HG03139 (cell line): ENCODE measurements around the gene DSC3.

Experiments used
- ATAC-seq: cut with Tn5 transposase; IDR thresholded peaks from one replicate; pipeline ENCODE4 v1.9.1; 2021; ENCODE audit not compliant: unreplicated experiment

DSC3 gene

DNA sequence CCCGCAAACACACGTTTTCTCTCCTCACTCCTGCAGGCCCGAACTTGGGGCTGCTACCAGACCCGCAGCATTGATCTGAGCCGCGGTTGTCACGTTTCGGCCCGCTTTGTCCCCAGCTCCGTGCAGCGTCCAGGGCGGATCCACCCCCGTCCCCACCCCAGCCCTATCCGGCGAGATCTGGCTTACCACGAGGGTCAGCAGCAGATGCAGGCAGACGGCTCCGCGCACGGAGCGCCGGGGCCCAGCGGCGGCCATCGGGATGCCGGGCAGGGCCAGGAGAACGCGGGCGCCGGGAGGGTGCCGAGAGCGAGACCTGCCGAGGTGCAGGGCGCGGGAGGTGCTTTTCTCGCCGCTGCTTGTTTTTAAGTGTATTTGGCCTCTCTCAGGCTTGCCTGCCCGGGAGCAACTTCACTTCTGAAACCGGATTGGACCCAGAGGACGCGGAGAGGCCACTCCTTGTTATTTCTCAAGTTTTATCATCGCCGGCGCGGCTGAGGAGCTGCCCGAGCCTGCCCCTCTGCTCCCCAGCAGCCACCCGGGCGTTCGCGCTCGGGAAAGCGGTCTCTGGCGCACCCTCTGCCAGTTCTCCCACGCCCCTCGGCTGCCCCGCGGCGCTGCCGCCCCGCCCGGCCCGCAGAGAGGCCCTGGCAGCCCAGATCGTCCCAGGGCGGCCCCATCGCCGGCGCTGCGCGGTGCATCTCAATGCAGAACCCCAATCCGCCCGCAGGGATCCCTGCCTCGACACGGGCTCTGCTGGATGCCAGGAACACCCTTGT lies at the start of gene DSC3:
Gene DSC3, minus strand, starts transcription at position 337 of the 776 bp plus-strand sequence. Its CDS starts 82 bp downstream, at position 255.
- ATAC-seq: no peak

DNA sequence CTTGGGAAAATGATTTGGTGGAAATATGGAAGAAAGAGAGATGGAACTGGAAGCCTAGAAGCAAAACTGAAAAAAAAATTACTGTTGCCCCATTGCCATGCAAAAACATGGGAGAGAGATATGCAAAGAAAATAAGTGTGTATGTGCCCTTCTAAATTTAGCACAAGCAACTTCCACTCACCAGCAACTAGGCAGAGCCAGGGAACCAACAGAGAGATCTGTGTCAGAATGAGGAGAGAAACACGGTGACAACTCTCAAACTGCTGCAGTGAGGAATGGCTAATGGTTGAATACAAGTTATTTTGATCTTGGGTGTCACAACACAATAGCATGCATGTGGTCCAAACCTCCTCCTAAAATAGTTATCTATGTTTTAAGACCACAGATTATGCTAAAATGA lies 48.8 kb upstream of the DSC3 start:
- no peak for ATAC-seq

DNA sequence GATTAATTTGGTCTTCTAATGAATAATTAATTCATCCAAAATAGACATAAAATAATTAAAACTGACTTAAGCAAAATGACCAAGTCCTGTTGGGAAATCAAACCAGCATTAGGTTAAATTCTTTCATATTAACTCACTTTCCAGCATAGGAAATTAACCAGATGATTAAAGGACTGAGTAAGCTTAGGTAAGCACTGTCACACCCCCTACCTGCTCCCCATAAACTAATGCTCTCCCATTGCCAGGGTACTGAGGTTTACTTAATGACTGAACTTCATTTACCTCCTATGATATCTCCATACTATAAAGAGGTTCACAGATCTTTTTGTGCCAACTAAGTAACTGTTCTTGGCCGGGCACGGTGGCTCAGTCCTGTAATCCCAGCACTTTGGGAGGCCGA lies 46.0 kb upstream of the DSC3 start:
- ATAC-seq: no peak

DNA sequence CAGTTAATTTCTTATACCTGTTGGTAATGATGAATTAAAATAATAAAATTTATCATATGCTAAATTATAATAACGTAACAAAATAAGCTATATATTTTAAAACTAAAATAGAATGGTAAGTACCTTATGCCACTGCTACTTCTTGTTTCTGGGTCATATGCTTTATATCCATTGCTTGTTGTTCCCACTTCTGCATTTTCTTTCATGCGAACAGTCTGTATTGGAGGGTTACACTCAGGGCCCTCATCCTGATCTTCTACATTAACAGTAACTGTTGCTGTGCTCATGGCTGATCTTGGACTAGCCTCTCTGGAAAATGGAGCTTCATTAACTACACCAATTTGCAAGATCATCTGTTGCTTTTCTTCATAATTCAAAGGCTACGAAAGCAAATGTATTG lies 37.4 kb upstream of the DSC3 start:
- ATAC-seq: no peak

DNA sequence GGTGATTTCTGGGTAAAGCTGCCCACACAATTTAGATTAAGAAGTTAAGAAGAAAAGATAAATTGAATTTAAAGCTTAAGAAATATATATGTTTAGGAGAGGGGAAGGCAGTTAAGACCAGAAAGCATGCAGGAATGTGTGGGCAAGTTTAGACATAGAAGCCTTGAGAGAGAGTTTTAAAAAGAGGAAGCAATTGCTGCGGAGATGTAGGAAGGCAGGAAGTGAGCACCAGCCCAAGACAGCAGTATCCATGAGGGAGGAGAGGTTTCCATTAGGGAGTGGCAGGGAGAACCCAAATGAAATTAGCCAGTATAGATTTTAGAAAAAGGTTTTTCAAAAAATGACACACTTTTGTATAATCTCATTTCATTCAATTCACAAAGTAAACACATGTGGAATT lies 35.3 kb upstream of the DSC3 start:
- no peak for ATAC-seq

DNA sequence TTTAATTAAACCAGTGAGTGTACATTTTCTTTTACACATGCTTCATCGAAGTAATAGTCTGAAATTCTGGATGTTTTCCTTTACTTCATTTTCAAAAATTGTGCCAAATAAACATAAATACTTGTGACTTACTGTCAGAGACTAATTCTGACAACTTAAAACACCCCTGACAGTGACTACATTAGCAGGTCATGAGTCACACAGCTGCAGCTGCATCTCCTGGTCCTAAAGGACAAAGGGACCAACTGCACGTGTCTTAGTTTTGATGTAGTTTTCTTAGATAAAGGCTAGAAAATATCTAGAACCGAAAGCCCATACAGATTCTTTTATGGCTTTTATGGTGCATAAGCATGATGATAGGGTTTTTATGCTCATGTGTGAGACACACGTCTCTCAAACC lies 29.6 kb upstream of the DSC3 start:
- no peak for ATAC-seq

DNA sequence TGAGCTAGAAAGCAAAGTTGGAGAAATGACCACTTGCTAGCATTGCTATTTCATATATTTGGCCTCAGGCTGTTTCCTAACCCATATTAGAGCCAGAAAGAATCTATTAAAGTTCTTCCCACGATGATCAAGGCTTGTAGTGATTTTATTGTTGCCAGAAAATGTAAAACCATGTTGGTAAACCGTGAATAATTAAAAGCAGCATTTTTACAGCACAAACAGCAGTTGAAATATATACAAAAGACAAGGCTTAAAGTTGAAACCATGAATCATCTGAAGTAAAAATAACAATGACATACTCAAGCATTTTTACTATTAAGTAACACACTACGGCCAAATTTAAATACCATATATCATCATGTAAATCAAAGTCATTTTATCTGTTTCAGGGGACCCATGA lies 27.7 kb upstream of the DSC3 start:
- ATAC-seq: no peak

DNA sequence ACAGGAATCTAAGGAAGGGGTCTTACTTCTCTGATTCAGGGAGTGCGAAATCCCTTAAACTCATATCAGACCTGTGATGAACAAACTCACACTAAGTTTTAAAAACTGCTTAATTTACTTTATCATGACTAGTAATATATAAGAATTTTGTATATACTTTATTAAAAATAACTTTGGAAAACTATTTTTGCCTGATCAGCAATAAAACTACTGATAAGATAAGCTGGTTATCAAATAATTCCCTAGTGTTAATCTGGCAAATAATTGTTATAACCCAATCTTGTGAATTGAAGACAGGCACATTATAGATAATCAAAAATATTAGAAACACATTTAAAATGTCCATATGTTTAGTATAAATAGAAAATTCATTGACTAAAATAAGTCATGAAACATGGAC lies 23.7 kb upstream of the DSC3 start:
- ATAC-seq: no peak

DNA sequence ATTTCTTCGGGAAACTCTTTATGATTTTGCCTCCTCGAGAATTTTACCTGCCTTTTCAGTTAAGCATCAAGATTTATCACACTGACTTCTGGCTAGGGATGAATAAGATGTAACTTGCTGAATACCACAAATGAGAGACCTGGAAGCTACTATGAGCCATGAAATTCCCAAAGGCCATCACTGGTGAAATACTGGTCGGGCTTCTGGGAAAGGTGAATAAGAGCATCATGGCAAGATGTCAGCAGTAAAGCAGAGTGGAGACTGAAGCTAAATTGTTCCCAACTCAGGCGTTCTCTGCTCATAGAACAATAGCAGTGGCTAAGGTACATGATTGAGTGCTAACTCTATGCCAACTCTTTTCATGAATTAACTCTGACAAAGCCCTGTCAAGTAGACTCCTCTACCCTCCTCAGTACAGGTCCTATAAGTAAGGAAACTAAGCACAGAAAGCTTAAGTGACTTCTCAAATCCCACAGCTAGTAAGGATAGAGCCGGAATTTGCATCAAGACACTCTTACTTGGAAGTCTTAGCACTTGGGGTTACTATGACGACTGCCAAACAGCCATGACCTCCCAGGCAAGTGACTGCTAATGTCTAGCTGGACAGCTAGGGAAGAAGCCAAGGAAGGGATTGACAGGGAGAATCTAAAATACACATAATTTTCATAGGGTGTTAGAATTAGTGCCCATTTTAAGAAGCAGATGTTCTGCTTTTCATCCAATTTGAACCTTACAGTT lies 22.7 kb upstream of the DSC3 start:
- no peak for ATAC-seq

DNA sequence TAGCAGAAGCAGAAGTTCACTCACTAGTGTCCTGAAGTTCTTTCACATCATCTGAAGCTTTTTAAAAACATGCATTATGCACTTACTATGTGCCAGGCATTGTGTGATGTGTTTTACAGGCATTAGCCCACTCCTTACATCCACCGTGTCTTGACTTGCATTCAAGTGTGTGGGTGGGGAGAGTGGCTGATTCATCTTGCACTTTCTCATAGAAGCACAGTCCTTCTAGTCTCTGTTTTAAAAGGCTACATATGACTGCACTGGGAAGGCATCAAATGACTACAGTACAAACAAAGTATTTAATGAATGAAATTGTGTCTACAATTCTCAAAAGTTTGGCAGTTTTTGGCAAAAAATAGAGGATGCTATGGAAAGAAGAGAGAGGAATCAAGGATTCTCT lies 21.6 kb upstream of the DSC3 start:
- ATAC-seq: no peak

DNA sequence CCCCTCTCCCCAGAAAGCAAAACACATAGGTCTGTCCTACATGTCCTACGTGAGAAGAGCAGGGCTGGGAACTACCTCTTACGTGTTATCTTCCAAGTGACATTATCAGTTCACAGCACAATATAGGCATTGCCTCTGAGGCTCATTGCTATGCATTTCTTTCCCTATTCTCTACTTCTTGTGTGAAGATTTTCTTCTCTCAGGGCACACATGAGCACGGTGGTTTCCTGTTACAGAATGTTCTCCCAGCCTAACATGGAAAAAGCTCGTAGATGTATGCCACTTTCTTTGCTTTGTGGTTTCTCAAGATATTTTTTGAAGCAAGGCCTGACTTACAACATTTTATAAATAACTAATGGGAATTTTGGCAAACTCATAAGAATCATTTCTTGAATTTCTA lies 19.4 kb upstream of the DSC3 start:
- ATAC-seq: no peak

DNA sequence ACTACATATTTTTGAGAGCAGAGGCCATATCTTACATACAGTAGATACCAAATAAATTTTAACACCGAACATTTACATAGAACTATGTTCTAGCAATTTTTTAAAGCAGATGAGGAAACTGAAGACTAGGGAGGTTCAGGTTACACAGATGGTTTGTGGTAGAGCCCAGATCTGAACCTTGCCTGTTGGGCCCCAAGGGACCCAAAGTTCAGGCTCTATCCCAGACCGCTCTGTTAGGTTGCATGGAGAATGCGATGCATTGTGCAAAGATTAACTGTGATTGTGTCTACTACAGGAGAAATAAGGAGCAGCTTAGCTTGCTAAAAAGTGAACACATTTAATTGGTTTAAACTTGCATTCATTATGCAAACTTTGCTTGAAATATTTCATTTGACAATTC lies 16.4 kb upstream of the DSC3 start:
- no peak for ATAC-seq

DNA sequence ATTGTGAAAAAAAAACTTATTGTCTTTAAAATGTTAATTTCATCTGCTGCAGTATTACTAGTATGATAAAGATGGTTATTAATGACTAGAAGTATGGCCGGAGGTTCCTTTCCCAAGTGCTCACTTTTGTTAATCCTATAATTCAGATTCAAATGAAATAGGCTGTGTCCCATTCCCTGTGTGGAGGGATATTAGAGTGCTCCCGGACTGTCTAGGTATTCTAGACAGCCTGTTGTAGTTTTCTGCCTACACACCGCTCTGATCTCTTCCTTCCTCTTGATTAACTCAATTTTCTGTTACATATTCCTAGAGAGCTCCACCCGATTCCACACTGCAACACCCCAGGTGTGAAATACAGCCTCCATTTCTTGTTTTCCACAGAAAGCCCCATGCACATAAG lies 15.4 kb upstream of the DSC3 start:
- ATAC-seq: no peak

DNA sequence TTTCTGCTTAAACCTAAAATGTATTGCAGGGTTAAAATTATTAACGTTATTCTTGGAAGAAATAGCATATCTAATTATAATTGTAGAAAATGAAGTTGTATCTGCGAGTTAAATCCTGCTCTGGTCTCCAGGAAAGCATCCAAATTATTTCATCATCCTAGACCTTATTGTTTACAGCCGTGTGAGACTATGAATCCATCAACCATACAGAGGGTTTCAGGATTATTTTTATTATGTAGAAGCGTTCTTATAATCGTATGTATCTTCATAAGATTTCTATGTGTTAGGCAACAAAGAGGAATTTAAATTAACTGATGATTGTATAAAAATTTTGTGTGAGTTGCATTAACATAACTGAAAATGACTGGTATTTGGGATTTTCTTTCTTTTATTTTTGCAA lies 14.5 kb upstream of the DSC3 start:
- no peak for ATAC-seq

DNA sequence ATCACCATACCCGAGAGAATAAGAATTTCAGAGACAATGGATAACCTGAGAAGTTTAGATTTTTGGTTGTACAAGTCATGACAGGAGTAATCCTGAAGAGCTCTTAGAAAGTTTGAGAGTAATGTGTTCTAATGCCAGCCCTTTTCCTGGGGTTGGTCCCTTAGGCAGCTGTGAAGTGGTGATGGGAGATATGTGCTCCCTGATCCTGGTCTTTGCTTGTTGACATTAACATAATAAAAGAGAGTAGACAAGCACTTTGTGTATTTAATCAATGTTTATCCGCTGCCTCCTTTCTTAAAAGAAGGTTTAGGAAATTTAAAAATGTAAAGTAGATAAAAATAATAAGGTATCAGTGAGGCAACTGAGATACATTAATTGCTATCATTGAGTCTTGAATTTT lies 13.8 kb upstream of the DSC3 start:
- ATAC-seq: no peak

DNA sequence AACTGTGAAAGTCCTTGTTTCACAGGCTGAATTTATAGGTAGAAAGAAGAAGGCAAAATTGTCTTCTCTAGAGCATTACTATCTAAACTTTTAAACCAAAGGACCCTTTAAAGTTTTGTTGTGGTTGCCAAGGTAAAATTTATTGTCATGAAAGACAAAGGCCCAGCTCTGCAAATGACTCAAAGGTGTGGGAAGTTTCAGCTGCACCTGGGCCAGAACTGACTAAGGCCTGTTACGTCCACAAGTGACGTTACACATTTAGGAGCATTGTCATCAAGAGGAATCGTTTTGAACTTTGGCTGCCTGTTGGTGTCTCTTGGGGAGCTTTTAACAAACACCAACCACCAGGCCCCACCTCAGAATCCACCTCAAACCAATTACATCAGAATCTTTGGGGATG lies 8.1 kb upstream of the DSC3 start:
- no peak for ATAC-seq

DNA sequence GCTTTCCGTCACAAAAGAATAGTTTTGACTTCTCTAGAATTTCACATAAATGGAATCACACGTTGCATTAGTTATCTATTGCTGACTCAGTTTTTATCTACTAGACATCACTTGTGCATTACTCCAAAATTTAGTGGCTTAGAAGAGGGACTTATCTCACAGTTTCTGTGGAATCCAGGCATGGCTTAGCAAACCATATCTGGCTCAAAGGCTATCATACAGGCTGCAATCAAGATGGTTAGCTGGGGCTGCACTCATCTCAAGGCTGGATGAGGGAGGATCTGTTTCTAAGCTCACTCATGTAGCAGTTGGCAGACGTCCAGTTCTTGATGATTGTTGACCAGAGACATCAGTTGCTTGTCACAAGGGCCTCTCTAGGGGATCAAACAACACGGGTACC lies 6.6 kb upstream of the DSC3 start:
- ATAC-seq: no peak

DNA sequence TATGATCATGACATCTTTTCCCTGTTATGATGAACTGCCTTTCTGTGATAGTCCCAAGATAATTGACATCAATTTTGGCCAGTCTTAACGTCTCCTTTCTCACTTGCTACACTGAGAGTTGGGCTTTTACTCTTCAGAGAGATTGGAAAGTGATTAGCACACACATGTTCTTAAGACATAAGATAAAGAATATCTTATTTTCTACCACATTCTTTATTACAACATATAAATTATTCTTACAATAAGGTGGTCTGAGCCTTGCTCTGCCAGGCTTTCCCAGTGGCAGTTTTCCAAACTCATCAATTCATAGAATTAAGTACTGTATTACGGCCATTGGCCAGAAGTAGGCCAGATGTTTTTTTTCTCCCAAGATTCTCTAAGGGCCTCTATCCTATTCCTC lies 5.7 kb upstream of the DSC3 start:
- no peak for ATAC-seq

DNA sequence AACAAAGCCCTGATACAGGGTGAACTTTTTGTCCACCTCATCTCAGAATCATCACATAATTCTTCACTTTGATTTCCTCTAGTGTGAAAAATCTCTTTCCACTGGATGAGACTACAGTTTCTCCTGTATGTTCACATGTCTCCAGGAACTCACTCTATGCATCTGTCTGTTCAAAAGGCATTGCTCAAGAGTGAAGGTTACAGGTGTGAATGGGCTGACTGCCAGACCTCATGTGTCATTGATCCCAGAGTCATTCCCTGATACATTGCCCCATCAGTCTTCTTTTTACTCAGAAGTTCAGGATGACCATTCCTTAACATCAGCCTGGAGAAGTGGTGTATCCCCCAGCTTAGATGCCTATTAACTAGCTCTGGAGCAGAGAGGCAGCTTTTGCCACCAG lies 4.4 kb upstream of the DSC3 start:
- ATAC-seq: no peak

DNA sequence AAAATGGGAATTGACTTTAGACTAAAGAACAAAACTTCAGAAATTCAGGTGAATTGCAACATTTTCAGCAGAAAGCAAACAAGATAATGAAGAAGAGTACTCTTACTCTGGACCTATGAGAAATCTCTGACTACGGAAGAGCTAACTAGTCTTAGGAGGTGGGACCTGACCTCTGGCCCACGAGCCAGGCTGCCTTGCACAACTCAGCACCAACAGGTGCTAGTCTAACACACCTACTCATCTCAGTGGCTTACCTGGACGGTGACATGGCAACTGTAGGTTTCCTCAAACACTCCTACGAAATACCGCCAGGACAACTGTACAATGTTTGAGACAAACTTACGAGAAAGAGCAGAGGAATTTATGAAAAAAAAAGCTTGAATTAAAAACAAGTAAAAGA lies 3.1 kb upstream of the DSC3 start:
- no peak for ATAC-seq

DNA sequence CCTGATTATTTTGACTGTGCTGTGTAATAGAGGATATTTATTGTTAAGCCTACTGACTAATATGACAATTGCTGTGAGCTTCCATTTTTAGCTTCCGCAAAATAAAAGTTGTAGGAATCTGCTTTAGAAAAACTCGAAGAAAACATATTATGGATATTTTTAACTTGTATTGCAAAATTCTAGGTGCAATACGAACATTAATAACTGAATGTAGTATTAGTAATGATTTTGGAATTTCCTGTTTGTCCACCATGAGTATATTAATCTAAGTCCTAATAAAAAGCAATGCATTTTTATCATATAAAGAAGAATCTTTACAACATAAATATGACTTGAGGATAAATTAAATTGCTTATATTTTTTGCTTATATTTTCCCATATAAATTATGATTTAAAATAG lies 2.4 kb upstream of the DSC3 start:
- no peak for ATAC-seq

DNA sequence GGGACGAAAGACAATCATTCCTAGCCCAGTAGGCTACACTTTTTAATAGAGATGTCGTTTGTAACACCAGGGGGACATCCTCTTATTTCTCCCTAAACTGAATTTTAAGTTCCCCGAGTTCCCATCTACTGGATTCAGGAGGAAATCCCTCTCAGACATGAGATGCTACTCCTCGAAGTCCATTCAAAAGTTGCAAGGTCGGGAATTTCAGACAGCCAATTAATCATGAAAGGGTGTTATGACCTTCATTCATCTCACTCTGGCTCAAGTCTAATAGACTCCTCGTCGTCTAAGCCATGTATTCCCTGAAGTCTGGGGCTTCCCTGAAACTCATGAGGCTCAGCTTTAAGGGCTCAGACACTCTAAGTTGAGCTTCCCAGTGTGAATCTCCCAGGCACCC lies 1.2 kb upstream of the DSC3 start:
- no peak for ATAC-seq

DNA sequence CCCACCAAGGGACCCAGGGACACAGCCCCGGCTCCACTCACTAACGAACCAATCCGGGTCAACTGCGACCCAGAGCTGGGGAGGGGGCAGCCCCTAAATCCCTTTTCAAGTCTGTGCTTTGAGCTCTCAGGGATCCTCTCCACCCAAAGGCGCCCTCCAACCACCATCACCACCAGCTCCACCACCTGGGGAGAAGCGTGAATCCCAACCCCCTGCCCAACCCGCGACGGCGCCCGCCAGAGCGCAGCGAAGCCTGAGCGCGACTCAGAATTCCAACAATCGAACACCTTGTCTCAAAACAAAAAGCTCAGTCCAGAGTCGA lies 497 bp downstream of the DSC3 start:
- no peak for ATAC-seq
